ENCODE results near the gene ZSWIM4.

- no peak for TF ChIP-seq CTCF (IDR thresholded peaks at IDR 0.05 in 2 of 3, conservative IDR thresholded peaks at IDR 0.05 in 1 of 3; ENCODE audit: control insufficient read depth in 2 of 3, extremely low read depth in 1 of 3, insufficient read depth in 1 of 3, low read depth in 3 of 3, low read length in 3 of 3)
- TF ChIP-seq ATF3 (IDR thresholded peaks at IDR 0.05; ENCODE audit: borderline replicate concordance, extremely low read depth, low read depth, low read length), result no peak
- no peak for TF ChIP-seq POLR2A (IDR thresholded peaks at IDR 0.05; ENCODE audit: low read depth, low read length)
- TF ChIP-seq GABPA (IDR thresholded peaks at IDR 0.05; ENCODE audit: low read depth), result no peak
- TF ChIP-seq, protein P1, sequence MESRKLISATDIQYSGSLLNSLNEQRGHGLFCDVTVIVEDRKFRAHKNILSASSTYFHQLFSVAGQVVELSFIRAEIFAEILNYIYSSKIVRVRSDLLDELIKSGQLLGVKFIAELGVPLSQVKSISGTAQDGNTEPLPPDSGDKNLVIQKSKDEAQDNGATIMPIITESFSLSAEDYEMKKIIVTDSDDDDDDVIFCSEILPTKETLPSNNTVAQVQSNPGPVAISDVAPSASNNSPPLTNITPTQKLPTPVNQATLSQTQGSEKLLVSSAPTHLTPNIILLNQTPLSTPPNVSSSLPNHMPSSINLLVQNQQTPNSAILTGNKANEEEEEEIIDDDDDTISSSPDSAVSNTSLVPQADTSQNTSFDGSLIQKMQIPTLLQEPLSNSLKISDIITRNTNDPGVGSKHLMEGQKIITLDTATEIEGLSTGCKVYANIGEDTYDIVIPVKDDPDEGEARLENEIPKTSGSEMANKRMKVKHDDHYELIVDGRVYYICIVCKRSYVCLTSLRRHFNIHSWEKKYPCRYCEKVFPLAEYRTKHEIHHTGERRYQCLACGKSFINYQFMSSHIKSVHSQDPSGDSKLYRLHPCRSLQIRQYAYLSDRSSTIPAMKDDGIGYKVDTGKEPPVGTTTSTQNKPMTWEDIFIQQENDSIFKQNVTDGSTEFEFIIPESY (IDR thresholded peaks at IDR 0.05), result no peak
These were observed 26.0 kb downstream of the ZSWIM4 start for GRCh38 chr19:13821292-13821691.

Data from GM12878 (cell line).